ENCODE measurements around the gene GLT8D1.

The GLT8D1 gene

GRCh38 chr3:52712291-52713212 lies 7.0 kb upstream of the GLT8D1 start:
- DNase-seq (ENCODE audit: low read depth), result no peak

GRCh38 chr3:52710512-52710911 lies 4.9 kb upstream of the GLT8D1 start:
- no peak for DNase-seq (ENCODE audit: low read depth)

DNA sequence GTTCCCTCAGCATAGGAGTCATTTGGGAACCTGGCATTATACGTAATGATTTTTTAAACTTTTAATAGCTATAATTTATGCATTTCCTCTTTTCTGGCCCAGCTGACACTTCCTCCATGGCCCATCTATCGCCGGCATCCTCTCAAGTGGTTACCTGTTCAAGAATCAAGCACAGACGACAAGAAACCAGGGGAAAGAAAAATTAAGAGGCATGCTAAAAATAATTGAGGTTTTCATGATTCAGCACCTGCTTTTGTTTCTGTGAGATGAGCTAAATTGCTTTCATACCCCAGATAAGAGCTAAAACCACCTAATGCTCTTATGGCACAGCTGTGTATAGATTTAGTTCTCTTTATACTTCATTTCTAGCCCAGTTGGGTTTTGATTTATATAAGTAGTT lies 2.0 kb upstream of the GLT8D1 start:
- no peak for DNase-seq (ENCODE audit: low read depth)

GRCh38 chr3:52705438-52705687 lies 228 bp downstream of the GLT8D1 start:
- no peak for DNase-seq (ENCODE audit: low read depth)

- no peak for DNase-seq (ENCODE audit: low read depth)
Measured at GRCh38 chr3:52704611-52705437, 767 bp downstream of the GLT8D1 start.

- no peak for DNase-seq (ENCODE audit: low read depth)
Measured at GRCh38 chr3:52703341-52703740, 2.2 kb downstream of the GLT8D1 start.

GRCh38 chr3:52697632-52697965 lies 8.0 kb downstream of the GLT8D1 start:
- DNase-seq (ENCODE audit: low read depth), result no peak

DNA sequence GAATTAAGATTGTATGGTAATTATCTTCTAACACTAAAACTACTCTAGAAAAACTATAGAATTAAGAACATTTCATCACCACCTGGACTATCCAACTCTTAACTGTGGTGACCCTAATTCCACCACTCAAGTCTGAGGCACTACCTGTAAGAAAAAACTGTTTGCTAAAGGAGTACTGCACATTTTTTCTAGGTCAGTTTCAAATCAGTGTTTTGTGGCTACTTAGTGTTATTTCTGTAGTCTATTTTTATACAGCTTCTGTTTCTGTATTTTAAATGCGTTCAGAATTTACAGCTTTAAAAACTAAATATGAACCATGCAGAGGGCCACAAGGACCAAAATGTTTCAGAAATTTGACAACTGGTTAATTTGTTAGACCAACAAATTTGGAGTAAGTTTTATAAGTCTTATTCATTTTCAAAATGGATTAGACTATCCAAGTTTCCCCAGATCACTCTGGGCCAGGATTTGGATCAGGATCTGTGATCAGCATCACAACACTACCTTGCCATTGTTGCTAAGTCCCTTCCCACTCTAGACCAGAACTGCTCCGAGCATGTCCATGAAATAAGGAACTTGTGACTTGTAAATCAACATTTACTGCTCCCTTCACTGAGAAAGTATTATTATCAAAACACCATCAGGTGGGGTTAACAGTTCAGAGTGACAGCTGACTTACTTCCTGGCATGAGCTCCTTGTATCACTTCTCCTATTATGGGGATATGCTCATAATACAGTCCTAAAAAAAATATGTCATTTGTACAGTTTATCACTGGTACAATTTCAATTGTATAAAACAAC lies 8.6 kb downstream of the GLT8D1 start:
- no peak for DNase-seq (ENCODE audit: low read depth)

- DNase-seq (ENCODE audit: low read depth), result no peak
Measured at GRCh38 chr3:52695798-52696671, 9.6 kb downstream of the GLT8D1 start.

- DNase-seq (ENCODE audit: low read depth), result no peak
Measured at GRCh38 chr3:52694528-52695189, 10.9 kb downstream of the GLT8D1 start.

GRCh38 chr3:52693071-52693470 lies 12.5 kb downstream of the GLT8D1 start:
- DNase-seq (ENCODE audit: low read depth), result no peak

GRCh38 chr3:52690560-52690959 lies 15.0 kb downstream of the GLT8D1 start:
- DNase-seq (ENCODE audit: low read depth), result no peak

DNA sequence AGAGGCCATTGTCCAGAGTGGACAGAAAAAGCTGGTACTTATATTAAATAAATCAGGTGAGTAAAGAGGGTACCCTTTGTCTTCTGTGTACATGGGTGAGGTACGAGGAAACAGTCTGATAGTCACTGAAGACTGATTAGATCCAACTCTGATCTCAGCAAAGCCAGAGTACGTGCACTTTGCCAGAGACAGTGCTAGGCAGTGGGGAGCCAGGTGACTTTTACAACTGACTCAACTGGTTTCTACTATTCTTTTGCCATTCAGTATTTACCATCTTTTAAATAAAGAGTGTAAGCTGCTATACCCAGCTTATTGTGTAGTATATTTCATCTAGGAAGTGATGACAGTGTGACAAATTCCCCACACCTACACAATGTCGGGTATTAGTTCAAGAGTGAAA lies 16.4 kb downstream of the GLT8D1 start:
- no peak for DNase-seq (ENCODE audit: low read depth)

GRCh38 chr3:52688266-52688665 lies 17.3 kb downstream of the GLT8D1 start:
- DNase-seq (ENCODE audit: low read depth), result no peak

- peak; percentile 88 for DNase-seq (ENCODE audit: low read depth)
Measured at GRCh38 chr3:52685709-52686691, 19.6 kb downstream of the GLT8D1 start, which contains the start of the genes GNL3 and PBRM1. Gene GNL3 (plus strand): TSS chr3:52686032. CDS start chr3:52686093, 61 bp downstream. Gene PBRM1 (minus strand): TSS chr3:52685913.

GRCh38 chr3:52685285-52685708 lies 20.3 kb downstream of the GLT8D1 start:
- peak; percentile 79 for DNase-seq (ENCODE audit: low read depth)

GRCh38 chr3:52684184-52684583 lies 21.4 kb downstream of the GLT8D1 start:
- no peak for DNase-seq (ENCODE audit: low read depth)

- DNase-seq (ENCODE audit: low read depth), result no peak
Measured at GRCh38 chr3:52683611-52684010, 22.0 kb downstream of the GLT8D1 start.

DNA sequence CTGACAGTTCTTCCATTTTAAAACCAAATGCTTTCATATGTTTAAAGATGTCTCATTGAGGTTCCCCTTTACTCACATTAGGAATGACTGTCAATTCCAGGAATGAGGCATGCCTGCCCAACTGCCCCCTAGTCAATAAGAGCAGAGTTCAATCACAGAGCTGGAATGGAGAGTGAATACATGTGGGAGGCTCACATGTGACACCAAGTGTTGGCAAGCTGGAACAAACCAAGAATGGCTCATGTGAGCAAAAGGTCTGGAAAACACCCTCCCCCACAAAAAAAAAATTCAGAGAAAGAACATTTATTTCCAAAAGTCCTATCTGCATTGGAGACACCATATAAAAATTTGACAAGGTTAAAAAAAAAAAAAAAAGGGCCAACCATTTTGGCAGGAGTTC lies 23.6 kb downstream of the GLT8D1 start:
- DNase-seq (ENCODE audit: low read depth), result no peak

GRCh38 chr3:52681596-52681995 lies 24.0 kb downstream of the GLT8D1 start:
- DNase-seq (ENCODE audit: low read depth), result no peak
